Measurements from ENCODE around the gene MBD3.
"Not testable (repeated sequence)": the region's sequence is repeated elsewhere in the genome, so short reads cannot be mapped to it uniquely, and the experiment has no call there.

MBD3 gene

GRCh38 chr19:1539749-1540148 lies 52.9 kb downstream of the MBD3 start:
- DNase-seq (ENCODE audit: low read depth in 2 of 2) = not testable (repeated sequence)

DNA sequence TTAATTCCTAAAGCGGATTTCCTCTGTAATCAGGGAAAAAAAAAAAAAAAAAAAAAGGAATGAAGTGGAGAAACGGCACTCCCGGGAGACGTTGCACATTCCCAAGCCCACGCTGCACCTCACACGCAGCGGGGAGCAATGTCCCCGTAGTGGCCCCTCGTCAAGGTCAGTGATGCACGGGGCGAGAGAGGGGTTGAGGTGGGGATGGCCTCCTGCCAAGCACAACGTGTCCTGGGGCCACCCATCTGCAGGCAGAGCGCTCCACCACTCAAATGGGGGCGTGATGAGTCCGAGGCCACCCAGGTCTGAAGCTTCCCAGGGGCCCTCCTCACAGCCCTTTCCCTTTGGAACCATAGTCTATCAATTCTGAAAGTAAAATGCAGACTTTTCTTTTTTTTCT lies 53.7 kb downstream of the MBD3 start:
- DNase-seq (ENCODE audit: low read depth in 2 of 2) = no peak

GRCh38 chr19:1535699-1536098 lies 57.0 kb downstream of the MBD3 start:
- not testable (repeated sequence) for DNase-seq (ENCODE audit: low read depth in 2 of 2)

DNA sequence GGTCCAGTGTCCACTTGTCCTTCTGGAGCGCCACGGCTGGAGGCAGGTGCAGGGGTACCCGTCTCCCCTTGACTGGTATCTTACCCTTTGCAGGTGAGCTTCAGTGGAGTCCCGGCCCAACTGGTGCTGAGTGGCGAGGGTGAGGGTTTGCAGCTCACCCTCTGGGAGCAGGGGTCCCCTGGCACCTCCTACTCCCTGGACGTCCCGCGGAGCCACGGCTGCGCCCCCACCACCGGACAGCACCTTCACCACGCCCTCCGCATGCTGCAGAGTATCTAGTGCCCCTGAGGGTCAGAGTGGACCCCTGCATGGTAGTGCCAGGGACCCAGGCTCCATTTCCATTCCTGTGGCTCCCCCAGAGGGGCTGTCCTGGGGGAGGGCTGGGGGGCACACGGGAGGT lies 57.7 kb downstream of the MBD3 start:
- DNase-seq (ENCODE audit: low read depth in 2 of 2) = no peak

DNA sequence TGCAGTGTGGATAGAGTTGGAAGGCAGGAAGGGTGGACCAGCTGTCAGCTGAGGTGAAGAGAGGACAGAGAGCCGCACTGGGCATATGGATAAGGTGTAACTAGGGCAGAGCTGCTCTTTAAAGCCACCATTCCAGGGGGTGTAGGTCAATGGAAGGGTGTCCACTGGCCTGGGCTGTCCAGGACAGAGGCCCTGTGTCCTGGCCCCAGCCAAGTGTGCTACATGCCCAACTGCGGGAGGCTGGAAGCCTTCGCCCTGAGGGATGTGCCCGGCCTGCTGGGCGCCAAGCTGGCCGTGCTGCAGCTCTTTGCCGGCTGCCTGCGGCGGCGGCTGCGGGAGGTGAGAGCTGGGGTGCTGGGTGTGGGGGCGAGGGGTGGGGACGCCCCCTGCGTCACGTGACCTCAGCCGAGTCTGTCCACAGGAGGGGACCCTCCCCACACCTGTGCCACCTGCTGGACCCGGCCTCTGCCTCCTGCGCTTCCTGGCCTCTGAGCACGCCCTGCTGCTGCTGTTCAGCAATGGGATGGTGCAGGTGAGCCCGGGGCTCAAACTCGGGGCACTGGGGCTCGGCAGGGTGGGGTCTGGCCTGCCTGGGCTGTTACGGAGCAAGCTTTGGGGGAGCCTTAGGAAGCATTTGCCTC lies 59.0 kb downstream of the MBD3 start:
- no peak for DNase-seq (ENCODE audit: low read depth in 2 of 2)

GRCh38 chr19:1532003-1532402 lies 60.7 kb downstream of the MBD3 start:
- DNase-seq (ENCODE audit: low read depth in 2 of 2) = no peak

DNA sequence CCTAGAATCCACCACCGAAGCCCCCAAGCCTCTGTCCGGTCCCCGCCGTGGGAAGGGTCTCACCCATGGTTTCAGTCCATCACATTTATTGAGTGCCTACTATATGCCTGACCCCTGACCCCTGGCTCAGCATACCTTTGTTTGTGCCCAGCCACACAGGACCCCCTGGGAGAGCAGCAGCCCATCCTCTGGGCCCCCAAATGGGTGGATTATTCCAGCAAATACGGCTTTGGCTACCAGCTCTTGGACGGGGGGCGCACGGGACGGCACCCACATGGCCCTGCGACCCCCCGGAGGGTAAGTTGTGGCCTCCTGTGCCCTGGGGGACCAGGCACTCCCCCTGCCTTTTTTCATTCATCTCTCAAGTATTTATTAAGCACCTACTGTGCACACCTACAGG lies 61.1 kb downstream of the MBD3 start:
- no peak for DNase-seq (ENCODE audit: low read depth in 2 of 2)

DNA sequence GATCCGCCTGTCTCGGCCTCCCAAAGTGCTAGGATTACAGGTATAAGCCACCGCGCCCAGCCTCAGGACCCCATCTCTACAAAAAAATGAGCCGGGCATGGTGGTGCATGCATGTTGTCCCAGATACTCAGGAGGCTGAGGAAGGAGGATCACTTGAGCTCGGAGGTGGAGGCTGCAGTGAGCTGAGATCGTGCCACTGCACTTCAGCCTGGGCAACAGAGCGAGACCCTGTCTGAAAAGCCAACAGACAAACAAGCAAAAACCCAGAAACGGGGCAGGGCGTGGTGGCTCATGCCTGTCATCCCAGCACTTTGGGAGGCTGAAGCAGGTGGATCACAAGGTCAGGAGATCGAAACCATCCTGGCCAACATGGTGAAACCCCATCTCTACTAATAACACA lies 61.8 kb downstream of the MBD3 start:
- not testable (repeated sequence) for DNase-seq (ENCODE audit: low read depth in 2 of 2)

- DNase-seq (ENCODE audit: low read depth in 2 of 2) = no peak
These were observed 63.2 kb downstream of the MBD3 start for GRCh38 chr19:1529430-1529816.

- DNase-seq (ENCODE audit: low read depth in 2 of 2) = no peak
These were observed 63.9 kb downstream of the MBD3 start for GRCh38 chr19:1528596-1529429.

GRCh38 chr19:1527650-1528309 lies 64.9 kb downstream of the MBD3 start:
- no peak for DNase-seq (ENCODE audit: low read depth in 2 of 2)

DNA sequence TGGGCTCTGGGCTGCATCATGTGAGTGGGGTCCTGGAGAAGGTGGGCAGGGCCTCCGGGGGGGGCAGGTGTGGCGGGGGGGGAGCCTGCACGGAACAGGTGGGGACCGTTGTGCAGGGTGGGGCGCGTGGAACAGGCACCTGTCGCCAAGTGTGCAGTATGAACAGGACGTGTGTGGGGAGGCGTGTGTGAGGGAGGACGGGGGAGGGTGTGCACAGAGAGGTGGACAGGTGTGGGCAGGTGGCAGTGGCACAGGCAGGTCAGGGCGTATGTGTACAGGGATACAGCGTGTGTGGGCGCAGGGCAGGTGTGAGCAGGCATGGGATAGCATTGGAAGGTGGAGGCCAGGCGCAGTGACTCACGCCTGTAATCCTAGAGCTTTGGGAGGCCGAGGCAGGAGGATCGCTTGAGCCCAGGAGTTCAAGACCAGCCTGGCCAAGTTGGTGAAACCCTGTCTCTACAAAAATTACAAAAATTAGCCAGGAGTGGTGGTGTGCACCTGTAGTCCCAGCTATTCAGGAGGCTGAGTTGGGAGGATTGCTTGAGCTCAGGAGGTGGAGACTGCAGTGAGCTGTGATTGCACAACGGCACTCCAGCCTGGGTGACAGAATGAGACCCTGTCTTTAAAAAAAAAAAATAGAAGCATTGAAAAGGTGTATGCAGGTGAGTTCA lies 65.6 kb downstream of the MBD3 start:
- no peak for DNase-seq (ENCODE audit: low read depth in 2 of 2)

GRCh38 chr19:1526066-1526778 lies 66.4 kb downstream of the MBD3 start:
- DNase-seq (ENCODE audit: low read depth in 2 of 2) = no peak

- DNase-seq (ENCODE audit: low read depth in 2 of 2) = no peak
These were observed 67.3 kb downstream of the MBD3 start for GRCh38 chr19:1525343-1525742.

DNA sequence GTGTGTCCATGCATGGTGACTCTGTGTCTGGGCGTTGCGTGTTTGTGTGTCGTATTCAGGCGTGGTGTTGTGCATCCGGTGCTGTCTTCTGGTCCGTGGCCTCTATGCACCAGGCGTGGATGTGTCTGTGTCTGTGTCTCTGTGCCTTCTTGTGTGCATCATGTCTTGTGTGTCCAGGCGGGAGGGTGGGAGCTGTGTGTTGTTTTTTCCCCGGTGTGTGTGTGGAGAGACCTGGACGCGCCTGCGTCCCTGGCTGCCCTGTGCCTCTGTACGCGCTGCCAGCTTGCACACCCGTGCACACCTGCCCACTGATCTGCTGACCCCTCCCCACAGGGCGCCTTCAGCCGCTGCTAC lies 67.7 kb downstream of the MBD3 start:
- no peak for DNase-seq (ENCODE audit: low read depth in 2 of 2)

- no peak for DNase-seq (ENCODE audit: low read depth in 2 of 2)
These were observed 68.2 kb downstream of the MBD3 start for GRCh38 chr19:1524287-1524971.
